Panc1 (cell line): ENCODE data around the gene MFF. TPM values are rescaled to one million over a fixed set of nuclear protein-coding genes. Genes with fewer than 3 reads are reported as not detected.

ENCODE experiments used
- ATAC-seq: fragments of 200-7000 bp; cut with Tn5 transposase; 2 replicates; pipeline ENCODE4 v1.9.1; 2020; ENCODE audit warnings: mild to moderate bottlenecking, moderate library complexity
- BruUV-seq: library from RNA; stranded (reverse); fragments of 400-500 nt; replicated peaks from 2 replicates; lab custom pipeline; 2021; lab: Mats Ljungman, UMichigan
- CTCF ChIA-PET: fragments of 300-600 bp; sonication (Branson Sonifier 250); formaldehyde crosslinking; loops from one replicate; lab custom pipeline; 2022; ENCODE audit warnings: antibody characterized with exemption; lab: Charles Lee
- POLR2A ChIA-PET: fragments of 300-600 bp; sonication (Branson Sonifier 250); formaldehyde crosslinking; loops from one replicate; lab custom pipeline; 2022; ENCODE audit warnings: antibody characterized with exemption; lab: Charles Lee
- DNase-seq: peaks from one replicate; pipeline ENCODE4 v3.0.0-alpha.2; 2010; ENCODE audit warnings: low read depth, low spot score
- H3K27ac ChIP-seq: 2 replicates; pipeline ENCODE4 v1.5.1; 2011; ENCODE audit warnings: mild to moderate bottlenecking, low read length, inconsistent platforms
- H3K27me3 ChIP-seq: fragments of 200-500 bp; sonication (Bioruptor generic); 2 replicates; pipeline ENCODE4 v1.6.0; 2014; ENCODE audit warnings: low read length, inconsistent platforms; ENCODE audit not compliant: control insufficient read depth, insufficient read depth
- H3K36me3 ChIP-seq: fragments of 200-500 bp; sonication (Bioruptor generic); 2 replicates; pipeline ENCODE4 v1.5.1; 2014; ENCODE audit warnings: inconsistent platforms, mild to moderate bottlenecking, low read length, moderate library complexity; ENCODE audit not compliant: control insufficient read depth, insufficient read depth
- H3K4me1 ChIP-seq: 2 replicates; pipeline ENCODE4 v1.5.1; 2011; ENCODE audit warnings: inconsistent platforms, mild to moderate bottlenecking, low read length, moderate library complexity; ENCODE audit not compliant: control insufficient read depth, insufficient read depth
- H3K4me3 ChIP-seq, 2 experiments: 2 replicates each; pipeline ENCODE4 v1.5.1; 2011 to 2012; ENCODE audit warnings: low read depth in 2 of 2, low read length in 2 of 2, mild to moderate bottlenecking in 2 of 2, inconsistent platforms in 1 of 2, moderate library complexity in 1 of 2
- H3K9me3 ChIP-seq: fragments of 200-500 bp; sonication (Bioruptor generic); 2 replicates; pipeline ENCODE4 v1.5.1; 2014; ENCODE audit warnings: low read depth, mild to moderate bottlenecking, inconsistent platforms, low read length, moderate library complexity; ENCODE audit not compliant: control insufficient read depth, insufficient read depth
- POLR2AphosphoS5 ChIP-seq: IDR thresholded peaks from 2 replicates; pipeline ENCODE4 v1.6.1; 2012; ENCODE audit warnings: mild to moderate bottlenecking, low read depth, low read length, moderate library complexity
- REST ChIP-seq, 2 experiments: IDR thresholded peaks; 2 replicates each; pipeline ENCODE4 v1.6.1; 2011 to 2012; ENCODE audit warnings: low read depth in 2 of 2, control low read depth in 1 of 2, low read length in 1 of 2, mild to moderate bottlenecking in 1 of 2, moderate library complexity in 1 of 2; ENCODE audit not compliant: insufficient read depth in 1 of 2
- SIN3A ChIP-seq: IDR thresholded peaks from 2 replicates; pipeline ENCODE4 v1.6.1; 2012; ENCODE audit warnings: low read depth, mild to moderate bottlenecking, low read length, moderate library complexity, borderline replicate concordance; ENCODE audit not compliant: insufficient read depth
- TCF7L2 ChIP-seq: IDR thresholded peaks from 2 replicates; pipeline ENCODE4 v1.6.1; 2011; ENCODE audit warnings: mild to moderate bottlenecking, low read depth, low read length, inconsistent platforms
- in situ Hi-C: cut with HindIII; loops from 2 replicates; pipeline ENCODE4 v1.10.0; 2016; ENCODE audit warnings: low sequenced_read_pairs, low pct_unique_long_range_greater_than_20kb
- intact Hi-C: fragments of 100-400 bp; cut with micrococcal nuclease; formaldehyde crosslinking; loops from one replicate; pipeline ENCODE4 v1.10.0; 2022; ENCODE audit not compliant: unreplicated experiment
- total RNA-seq: library from RNA; stranded (reverse); gene quantifications from one replicate; pipeline ENCODE4 v1.2.1, GENCODE V29; 2021; ENCODE audit not compliant: unreplicated experiment
- TF ChIP-seq, protein P1 (sequence below): fragments of 450-650 bp; IDR thresholded peaks from 2 replicates; pipeline ENCODE4 v1.5.1; 2017; ENCODE audit warnings: mild to moderate bottlenecking

Gene MFF
- total RNA-seq, 1 experiment from 2014 or later = 60.6 TPM

- H3K9me3 ChIP-seq = no peaks in the 10 kb centered on the region; the same call in 1 of the 2 replicates
- H3K4me1 ChIP-seq = peaks cover 21% of the 10 kb centered on the region
- no TSS peak for BruUV-seq
- intact Hi-C loops (loop anchor here (5.0 kb wide), 1 partner anchor 194 kb away; no protein-coding TSS in a partner anchor), in situ Hi-C loops (no loop called here)
- H3K27me3 ChIP-seq = no peaks in the 10 kb centered on the region
- peaks cover 13% of the 10 kb centered on the region for H3K36me3 ChIP-seq
- TF ChIP-seq, protein P1, sequence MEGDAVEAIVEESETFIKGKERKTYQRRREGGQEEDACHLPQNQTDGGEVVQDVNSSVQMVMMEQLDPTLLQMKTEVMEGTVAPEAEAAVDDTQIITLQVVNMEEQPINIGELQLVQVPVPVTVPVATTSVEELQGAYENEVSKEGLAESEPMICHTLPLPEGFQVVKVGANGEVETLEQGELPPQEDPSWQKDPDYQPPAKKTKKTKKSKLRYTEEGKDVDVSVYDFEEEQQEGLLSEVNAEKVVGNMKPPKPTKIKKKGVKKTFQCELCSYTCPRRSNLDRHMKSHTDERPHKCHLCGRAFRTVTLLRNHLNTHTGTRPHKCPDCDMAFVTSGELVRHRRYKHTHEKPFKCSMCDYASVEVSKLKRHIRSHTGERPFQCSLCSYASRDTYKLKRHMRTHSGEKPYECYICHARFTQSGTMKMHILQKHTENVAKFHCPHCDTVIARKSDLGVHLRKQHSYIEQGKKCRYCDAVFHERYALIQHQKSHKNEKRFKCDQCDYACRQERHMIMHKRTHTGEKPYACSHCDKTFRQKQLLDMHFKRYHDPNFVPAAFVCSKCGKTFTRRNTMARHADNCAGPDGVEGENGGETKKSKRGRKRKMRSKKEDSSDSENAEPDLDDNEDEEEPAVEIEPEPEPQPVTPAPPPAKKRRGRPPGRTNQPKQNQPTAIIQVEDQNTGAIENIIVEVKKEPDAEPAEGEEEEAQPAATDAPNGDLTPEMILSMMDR = no peak
- no peak for TF ChIP-seq POLR2AphosphoS5
- TF ChIP-seq SIN3A = no peak
- no peak for TF ChIP-seq REST (IDR thresholded peaks at IDR 0.05; ENCODE audit: insufficient read depth in 1 of 2, low read depth in 2 of 2, low read length in 1 of 2)
- TF ChIP-seq TCF7L2 = no peak
- no peak overlapping the region; the same call in 1 of the 2 replicates for H3K27ac ChIP-seq
- peak overlapping the region in 1 of 2 experiments; percentile 77; a peak in 2 of 4 replicates for H3K4me3 ChIP-seq
- DNase-seq (no peak), ATAC-seq (no peak)
- CTCF ChIA-PET = no interaction called here
- POLR2A ChIA-PET = no interaction called here
Observed at GRCh38 chr2:227326783-227327182, 1.7 kb downstream of the MFF start.

DNA sequence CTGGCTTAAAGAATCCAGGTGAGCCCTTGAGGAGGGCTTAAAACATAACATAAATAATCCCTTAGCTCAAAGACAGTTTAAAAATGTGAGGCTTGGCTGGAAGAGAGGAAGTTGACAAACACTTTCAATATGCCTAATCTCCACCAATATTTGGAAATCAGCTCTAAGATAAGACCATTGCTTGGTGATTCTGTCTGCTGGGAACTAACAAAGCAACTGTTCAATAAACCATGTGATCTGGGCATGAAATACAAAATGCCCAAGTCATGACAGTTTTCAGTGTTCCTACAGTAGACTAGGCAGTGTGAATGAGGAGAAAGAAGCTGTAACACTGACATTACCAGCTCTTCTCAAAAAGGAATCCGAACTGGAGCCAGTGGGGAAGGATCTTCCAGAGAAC lies 10.7 kb downstream of the MFF start:
- no peaks in the 10 kb centered on the region for H3K27me3 ChIP-seq
- H3K9me3 ChIP-seq = no peaks in the 10 kb centered on the region
- ChIA-PET POLR2A (no interaction called here), CTCF (no interaction called here)
- no TSS peak for BruUV-seq
- in situ Hi-C loops = no loop called here
- TF ChIP-seq POLR2AphosphoS5 = no peak
- no peak for TF ChIP-seq REST (IDR thresholded peaks at IDR 0.05; ENCODE audit: insufficient read depth in 1 of 2, low read depth in 2 of 2, low read length in 1 of 2)
- TF ChIP-seq, protein P1 = no peak
- TF ChIP-seq SIN3A = no peak
- no peak for TF ChIP-seq TCF7L2
- peaks cover 12% of the 10 kb centered on the region for H3K36me3 ChIP-seq
- no peak for ATAC-seq
- DNase-seq = no peak
- intact Hi-C loops = no loop called here
- H3K4me1 ChIP-seq = no peaks in the 10 kb centered on the region
- H3K27ac ChIP-seq = no peak overlapping the region
- H3K4me3 ChIP-seq = no peak overlapping the region
